Astrocyte (in vitro differentiated cells and primary cell): Measurements from ENCODE around the gene SUGCT.

Source experiments
- EZH2 ChIP-seq: IDR thresholded peaks from 2 replicates; pipeline ENCODE4 v1.6.1; 2012; ENCODE audit warnings: mild to moderate bottlenecking, low read length, inconsistent platforms; ENCODE audit not compliant: insufficient read depth
- TF ChIP-seq, protein P1 (sequence below): IDR thresholded peaks from 2 replicates; pipeline ENCODE4 v1.5.1; 2011; ENCODE audit warnings: low read depth, mild to moderate bottlenecking, inconsistent platforms, low read length, moderate library complexity; ENCODE audit not compliant: insufficient read depth

DNA sequence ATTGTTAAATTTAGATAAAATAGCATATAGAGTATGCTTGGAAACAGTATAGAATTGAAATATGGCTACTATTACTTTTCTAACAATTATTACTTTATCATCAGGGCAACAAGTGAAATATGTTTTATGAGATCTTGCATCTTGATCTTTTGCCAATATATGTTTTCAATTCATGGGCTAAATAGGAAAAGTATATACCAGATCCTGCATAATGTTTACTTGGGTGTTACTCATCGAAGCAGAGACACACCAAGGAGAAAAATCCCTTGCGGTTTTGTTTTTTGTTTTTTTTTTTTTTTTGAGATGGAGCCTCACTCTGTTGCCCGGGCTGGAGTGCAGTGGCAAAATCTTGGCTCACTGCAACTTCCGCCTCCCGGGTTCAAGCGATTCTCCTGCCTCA lies 541.4 kb downstream of the SUGCT start:
- TF ChIP-seq, protein P1, sequence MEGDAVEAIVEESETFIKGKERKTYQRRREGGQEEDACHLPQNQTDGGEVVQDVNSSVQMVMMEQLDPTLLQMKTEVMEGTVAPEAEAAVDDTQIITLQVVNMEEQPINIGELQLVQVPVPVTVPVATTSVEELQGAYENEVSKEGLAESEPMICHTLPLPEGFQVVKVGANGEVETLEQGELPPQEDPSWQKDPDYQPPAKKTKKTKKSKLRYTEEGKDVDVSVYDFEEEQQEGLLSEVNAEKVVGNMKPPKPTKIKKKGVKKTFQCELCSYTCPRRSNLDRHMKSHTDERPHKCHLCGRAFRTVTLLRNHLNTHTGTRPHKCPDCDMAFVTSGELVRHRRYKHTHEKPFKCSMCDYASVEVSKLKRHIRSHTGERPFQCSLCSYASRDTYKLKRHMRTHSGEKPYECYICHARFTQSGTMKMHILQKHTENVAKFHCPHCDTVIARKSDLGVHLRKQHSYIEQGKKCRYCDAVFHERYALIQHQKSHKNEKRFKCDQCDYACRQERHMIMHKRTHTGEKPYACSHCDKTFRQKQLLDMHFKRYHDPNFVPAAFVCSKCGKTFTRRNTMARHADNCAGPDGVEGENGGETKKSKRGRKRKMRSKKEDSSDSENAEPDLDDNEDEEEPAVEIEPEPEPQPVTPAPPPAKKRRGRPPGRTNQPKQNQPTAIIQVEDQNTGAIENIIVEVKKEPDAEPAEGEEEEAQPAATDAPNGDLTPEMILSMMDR, result no peak
- no peak for TF ChIP-seq EZH2
